Skin epidermis (tissue), 12 donors: ENCODE data around the gene TXNDC15.
"Not testable (repeated sequence)": the region's sequence is repeated elsewhere in the genome, so short reads cannot be mapped to it uniquely, and the experiment has no call there.

Experiments
- H3K27ac ChIP-seq, 21 experiments: fragments of 200-600 bp; sonication (generic) in 11 of 21; one replicate each; pipeline ENCODE4 v1.5.0; 2020; ENCODE audit warnings: mild to moderate bottlenecking in 3 of 21, inconsistent platforms in 2 of 21, moderate library complexity in 2 of 21
- H3K4me3 ChIP-seq, 7 experiments: fragments of 200-600 bp; sonication (generic) in 2 of 7; one replicate each; pipeline ENCODE4 v1.5.0; 2020; ENCODE audit warnings: inconsistent platforms in 2 of 7, mild to moderate bottlenecking in 2 of 7, moderate library complexity in 1 of 7

The TXNDC15 gene

GRCh38 chr5:134874831-134875655 lies 872 bp downstream of the TXNDC15 start:
- H3K4me3 ChIP-seq: peak overlapping the region; percentile 62 to 97 (median 84)
- H3K27ac ChIP-seq: peak overlapping the region; percentile 54 to 98 (median 94)

- H3K27ac ChIP-seq: no peak overlapping the region
- no peak overlapping the region for H3K4me3 ChIP-seq
Measured at GRCh38 chr5:134877159-134877558, 3.0 kb downstream of the TXNDC15 start.

GRCh38 chr5:134878403-134878802 lies 4.2 kb downstream of the TXNDC15 start:
- no peak overlapping the region for H3K27ac ChIP-seq

GRCh38 chr5:134879456-134879855 lies 5.3 kb downstream of the TXNDC15 start:
- Histone ChIP-seq H3K4me3 (no peak overlapping the region), H3K27ac (no peak overlapping the region)

More at GRCh38 chr5:134878403-134878802, 4.2 kb downstream of the TXNDC15 start:
- no peak overlapping the region for H3K4me3 ChIP-seq

GRCh38 chr5:134880937-134881336 lies 6.8 kb downstream of the TXNDC15 start:
- H3K4me3 ChIP-seq, H3K27ac ChIP-seq: not testable (repeated sequence)

- not testable (repeated sequence) for H3K27ac ChIP-seq
Measured at GRCh38 chr5:134881711-134882110, 7.5 kb downstream of the TXNDC15 start.

GRCh38 chr5:134887593-134888159 lies 13.5 kb downstream of the TXNDC15 start:
- no peak overlapping the region for H3K4me3 ChIP-seq
- H3K27ac ChIP-seq: no peak overlapping the region

More at GRCh38 chr5:134881711-134882110, 7.5 kb downstream of the TXNDC15 start:
- H3K4me3 ChIP-seq: not testable (repeated sequence)

GRCh38 chr5:134889335-134889734 lies 15.2 kb downstream of the TXNDC15 start:
- Histone ChIP-seq H3K4me3 (no peak overlapping the region), H3K27ac (no peak overlapping the region)

GRCh38 chr5:134891473-134891872 lies 17.3 kb downstream of the TXNDC15 start:
- no peak overlapping the region for H3K27ac ChIP-seq
- no peak overlapping the region for H3K4me3 ChIP-seq

- Histone ChIP-seq H3K27ac (no peak overlapping the region), H3K4me3 (no peak overlapping the region)
Measured at GRCh38 chr5:134892282-134892681, 18.1 kb downstream of the TXNDC15 start.

GRCh38 chr5:134892926-134893325 lies 18.8 kb downstream of the TXNDC15 start:
- Histone ChIP-seq H3K4me3 (no peak overlapping the region), H3K27ac (no peak overlapping the region)

- Histone ChIP-seq H3K27ac (no peak overlapping the region), H3K4me3 (no peak overlapping the region)
Measured at GRCh38 chr5:134893748-134894505, 19.8 kb downstream of the TXNDC15 start.

GRCh38 chr5:134902071-134902801 lies 28.1 kb downstream of the TXNDC15 start:
- no peak overlapping the region for H3K4me3 ChIP-seq
- H3K27ac ChIP-seq: peak overlapping the region in 3 of 21 experiments; percentile 29 to 44 (median 35)

- Histone ChIP-seq H3K27ac (peak within 1 kb of the TSS; percentile 96 to 100 (median 99)), H3K4me3 (peak within 1 kb of the TSS; percentile 73 to 94 (median 90))
Measured at GRCh38 chr5:134904610-134905245, 30.6 kb downstream of the TXNDC15 start, which contains the start of gene PCBD2. Gene PCBD2 (plus strand): TSS chr5:134905131. CDS start chr5:134905140, 9 bp downstream.

- H3K27ac ChIP-seq: peak overlapping the region; percentile 96 to 100 (median 99)
- H3K4me3 ChIP-seq: peak overlapping the region; percentile 73 to 94 (median 90)
Measured at GRCh38 chr5:134905246-134905996, 31.2 kb downstream of the TXNDC15 start.

- Histone ChIP-seq H3K27ac (no peak overlapping the region), H3K4me3 (no peak overlapping the region)
Measured at GRCh38 chr5:134906811-134907210, 32.6 kb downstream of the TXNDC15 start.

GRCh38 chr5:134910752-134911151 lies 36.6 kb downstream of the TXNDC15 start:
- not testable (repeated sequence) for H3K27ac ChIP-seq, H3K4me3 ChIP-seq
